ENCODE measurements around the gene SEMA3G.

Gene SEMA3G

GRCh38 chr3:52453496-52454249 is 8.8 kb upstream of the SEMA3G start, which contains the start of gene TNNC1:
Gene TNNC1 (minus strand): TSS chr3:52454041. CDS start chr3:52454015, 26 bp downstream.
- DNase-seq (ENCODE audit: low spot score), result no peak

GRCh38 chr3:52452570-52453221 is 7.8 kb upstream of the SEMA3G start:
- DNase-seq (ENCODE audit: low spot score), result peak; percentile 34

- DNase-seq (ENCODE audit: low spot score), result no peak
Observed at GRCh38 chr3:52452126-52452525, 7.2 kb upstream of the SEMA3G start.

GRCh38 chr3:52451237-52452083 is 6.6 kb upstream of the SEMA3G start:
- no peak for DNase-seq (ENCODE audit: low spot score)

- DNase-seq (ENCODE audit: low spot score), result no peak
Observed at GRCh38 chr3:52450489-52451236, 5.8 kb upstream of the SEMA3G start.

- no peak for DNase-seq (ENCODE audit: low spot score)
Observed at GRCh38 chr3:52447512-52448355, 2.8 kb upstream of the SEMA3G start.

GRCh38 chr3:52446631-52447511 is 2.0 kb upstream of the SEMA3G start:
- DNase-seq (ENCODE audit: low spot score), result peak; percentile 58

- DNase-seq (ENCODE audit: low spot score), result no peak
Observed at GRCh38 chr3:52446042-52446441, 1.1 kb upstream of the SEMA3G start.

GRCh38 chr3:52443791-52444687 is 864 bp downstream of the SEMA3G start:
- no peak for DNase-seq (ENCODE audit: low spot score)

GRCh38 chr3:52443268-52443610 is 1.7 kb downstream of the SEMA3G start:
- DNase-seq (ENCODE audit: low spot score), result no peak

- no peak for DNase-seq (ENCODE audit: low spot score)
Observed at GRCh38 chr3:52442409-52443267, 2.3 kb downstream of the SEMA3G start.

GRCh38 chr3:52441772-52442332 is 3.1 kb downstream of the SEMA3G start:
- DNase-seq (ENCODE audit: low spot score), result no peak

- no peak for DNase-seq (ENCODE audit: low spot score)
Observed at GRCh38 chr3:52441091-52441771, 3.7 kb downstream of the SEMA3G start.

- no peak for DNase-seq (ENCODE audit: low spot score)
Observed at GRCh38 chr3:52440671-52441070, 4.2 kb downstream of the SEMA3G start.

GRCh38 chr3:52440249-52440551 is 4.7 kb downstream of the SEMA3G start:
- DNase-seq (ENCODE audit: low spot score), result no peak

- no peak for DNase-seq (ENCODE audit: low spot score)
Observed at GRCh38 chr3:52439426-52440248, 5.3 kb downstream of the SEMA3G start.

Data from SW480 (cell line).